Upper lobe of left lung (tissue), 6 donors: Measurements from ENCODE around the gene UBE3D. TPM values are rescaled to one million over a fixed set of nuclear protein-coding genes. Genes with fewer than 3 reads are reported as not detected.
"Not testable (repeated sequence)": the region's sequence is repeated elsewhere in the genome, so short reads cannot be mapped to it uniquely, and the experiment has no call there.

Experiments
- ATAC-seq, 2 donors: fragments of 200-7000 bp; cut with Tn5 transposase; one replicate each; pipeline ENCODE4 v1.9.1; 2022; ENCODE audit warnings: mild to moderate bottlenecking in 2 of 2, moderate library complexity in 2 of 2; ENCODE audit not compliant: low FRiP score in 2 of 2
- DNase-seq, 2 donors: peaks; one replicate each; pipeline ENCODE4 v3.0.0-alpha.2; 2019 to 2020
- H3K27ac ChIP-seq, 4 donors: fragments of 200-600 bp; sonication (generic); one replicate each; pipeline ENCODE4 v1.5.1; 2016 to 2019
- H3K27me3 ChIP-seq, 4 donors: fragments of 200-600 bp; sonication (generic); one replicate each; pipeline ENCODE4 v1.5.1; 2017 to 2019
- H3K36me3 ChIP-seq, 4 donors: fragments of 200-600 bp; sonication (generic); one replicate each; pipeline ENCODE4 v1.5.1; 2016 to 2019
- H3K4me1 ChIP-seq, 4 donors: fragments of 200-600 bp; sonication (generic); one replicate each; pipeline ENCODE4 v1.5.1; 2018 to 2019
- H3K4me3 ChIP-seq, 4 donors: fragments of 200-600 bp; sonication (generic); one replicate each; pipeline ENCODE4 v1.5.1; 2017 to 2019; ENCODE audit warnings: mild to moderate bottlenecking in 2 of 4, moderate library complexity in 1 of 4
- H3K9me3 ChIP-seq, 4 donors: fragments of 200-600 bp; sonication (generic); one replicate each; pipeline ENCODE4 v1.5.1; 2018 to 2019
- CTCF ChIP-seq, 6 experiments: fragments of 450-650 bp in 4 of 6; fragments of 200-600 bp in 2 of 6; sonication (generic) in 2 of 6; IDR thresholded peaks; one replicate each; pipeline ENCODE4 v1.5.1; 2016 to 2019; ENCODE audit warnings: antibody characterized with exemption in 6 of 6
- EP300 ChIP-seq, 4 donors: sonication (generic); formaldehyde crosslinking; IDR thresholded peaks; one replicate each; pipeline ENCODE4 v1.5.1; 2017; ENCODE audit warnings: antibody characterized with exemption in 4 of 4, control low read depth in 2 of 4
- POLR2A ChIP-seq, 4 donors: fragments of 450-650 bp; IDR thresholded peaks; one replicate each; pipeline ENCODE4 v1.5.1; 2016 to 2017; ENCODE audit warnings: antibody characterized with exemption in 4 of 4, mild to moderate bottlenecking in 2 of 4
- POLR2AphosphoS5 ChIP-seq, 2 donors: sonication (generic); formaldehyde crosslinking; IDR thresholded peaks; one replicate each; pipeline ENCODE4 v1.5.1; 2017; ENCODE audit warnings: antibody characterized with exemption in 2 of 2
- WGBS, 2 donors: methylation state at CpG; one replicate each; pipeline ENCODE4 v1.1.5; 2017 to 2018; 5-methylcytosine and 5-hydroxymethylcytosine counted together
- total RNA-seq, 6 donors: library from RNA; depleted of rRNA in 4 of 6; stranded (reverse); fragments of >200 nt in 4 of 6; gene quantifications; one replicate each; pipeline versions ENCODE4 v1.1.0 to v1.2.1, GENCODE V29; 2016 to 2021
- donor health status: DM: no; HTN: no; CAD: no; lungs with moderate emphysema.
- donor health status: DM: no; HTN: yes; CAD: no; lungs with severe emphysema.

The UBE3D gene
- total RNA-seq, 6 donors from 2014 or later, result 4.0 to 20.7 (median 8.7) TPM

GRCh38 chr6:82904257-82904656 is 161.4 kb downstream of the UBE3D start:
- Histone ChIP-seq H3K27me3 (no peaks in the 10 kb centered on the region), H3K4me3 (no peak overlapping the region), H3K27ac (no peak overlapping the region), H3K9me3 (no peaks in the 10 kb centered on the region), H3K4me1 (no peaks in the 10 kb centered on the region), H3K36me3 (no peaks in the 10 kb centered on the region)
- ATAC-seq (no peak), DNase-seq (no peak)
- 77 to 85% methylated on average over 4 of the region's 4 CpGs for WGBS, 2 donors
- TF ChIP-seq EP300 (IDR thresholded peaks at IDR 0.05) (no peak), CTCF (IDR thresholded peaks at IDR 0.05) (no peak), POLR2A (IDR thresholded peaks at IDR 0.05) (no peak), POLR2AphosphoS5 (IDR thresholded peaks at IDR 0.05) (no peak)

GRCh38 chr6:82902290-82902689 is 163.4 kb downstream of the UBE3D start:
- H3K9me3 ChIP-seq, result no peaks in the 10 kb centered on the region
- H3K4me3 ChIP-seq, result no peak overlapping the region
- no peaks in the 10 kb centered on the region for H3K27me3 ChIP-seq
- WGBS, 2 donors, result 90 to 91% methylated on average over 2 of the region's 2 CpGs
- ATAC-seq (no peak), DNase-seq (no peak)
- H3K36me3 ChIP-seq, result no peaks in the 10 kb centered on the region
- no peak overlapping the region for H3K27ac ChIP-seq
- no peaks in the 10 kb centered on the region for H3K4me1 ChIP-seq
- TF ChIP-seq POLR2A (IDR thresholded peaks at IDR 0.05) (no peak), POLR2AphosphoS5 (IDR thresholded peaks at IDR 0.05) (no peak), CTCF (IDR thresholded peaks at IDR 0.05) (no peak), EP300 (IDR thresholded peaks at IDR 0.05) (no peak)

GRCh38 chr6:82894653-82895259 is 170.9 kb downstream of the UBE3D start:
- no peak overlapping the region for H3K4me3 ChIP-seq
- no peak for TF ChIP-seq CTCF (IDR thresholded peaks at IDR 0.05)
- TF ChIP-seq EP300 (IDR thresholded peaks at IDR 0.05), result no peak
- no peaks in the 10 kb centered on the region for H3K9me3 ChIP-seq
- H3K27ac ChIP-seq, result no peak overlapping the region
- H3K27me3 ChIP-seq, result no peaks in the 10 kb centered on the region
- WGBS, 2 donors, result 81 to 85% methylated on average over 6 of the region's 6 CpGs
- no peak for DNase-seq
- H3K4me1 ChIP-seq, result no peaks in the 10 kb centered on the region
- H3K36me3 ChIP-seq, result no peaks in the 10 kb centered on the region
- ATAC-seq, result no peak

GRCh38 chr6:82893889-82894652 is 171.6 kb downstream of the UBE3D start:
- Histone ChIP-seq H3K36me3 (no peaks in the 10 kb centered on the region), H3K4me1 (no peaks in the 10 kb centered on the region), H3K4me3 (no peak overlapping the region), H3K27ac (no peak overlapping the region), H3K27me3 (no peaks in the 10 kb centered on the region), H3K9me3 (no peaks in the 10 kb centered on the region)
- TF ChIP-seq POLR2AphosphoS5 (IDR thresholded peaks at IDR 0.05) (no peak), CTCF (IDR thresholded peaks at IDR 0.05) (no peak), EP300 (IDR thresholded peaks at IDR 0.05) (no peak), POLR2A (IDR thresholded peaks at IDR 0.05) (no peak)
- no peak for DNase-seq
- 93% methylated on average over 9 of the region's 9 CpGs for WGBS, 2 donors
- ATAC-seq, result no peak

DNA sequence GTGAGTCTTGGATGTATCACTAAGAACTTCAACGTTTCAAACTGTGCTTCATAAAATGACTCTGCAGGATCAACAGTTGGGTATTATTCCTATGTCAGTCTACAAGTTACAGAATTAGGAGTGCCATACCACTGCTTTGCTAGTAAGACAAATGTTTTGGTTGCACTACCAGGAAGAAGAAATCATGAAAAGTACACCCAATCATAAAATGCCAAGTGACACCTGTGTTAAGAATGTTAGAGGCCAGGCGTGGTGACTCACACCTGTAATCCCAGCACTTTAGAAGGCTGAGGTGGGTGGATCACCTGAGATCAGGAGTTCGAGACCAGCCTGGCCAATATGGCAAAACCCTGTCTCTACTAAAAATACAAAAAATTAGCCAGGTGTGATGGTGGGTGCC is 174.1 kb downstream of the UBE3D start:
- not testable (repeated sequence) for ATAC-seq, DNase-seq, H3K27me3 ChIP-seq, H3K4me3 ChIP-seq, H3K4me1 ChIP-seq, H3K9me3 ChIP-seq, H3K36me3 ChIP-seq, H3K27ac ChIP-seq
- WGBS, 2 donors, result 85 to 88% methylated on average over 3 of the region's 3 CpGs
